ENCODE results near the gene UBE2N.
"Not testable (repeated sequence)": the region's sequence is repeated elsewhere in the genome, so short reads cannot be mapped to it uniquely, and the experiment has no call there.

The UBE2N gene

GRCh38 chr12:93456077-93456476 lies 14.3 kb upstream of the UBE2N start:
- Mint-ChIP-seq H3K4me3 (no peak overlapping the region), H3K36me3 (peaks cover 2% of the 10 kb centered on the region), H3K4me1 (ENCODE audit: low read depth) (no peaks in the 10 kb centered on the region), H3K9me3 (ENCODE audit: low read depth) (no peaks in the 10 kb centered on the region), H3K27ac (no peak overlapping the region), H3K27me3 (peaks cover 2% of the 10 kb centered on the region)

GRCh38 chr12:93453633-93454032 lies 11.9 kb upstream of the UBE2N start:
- Mint-ChIP-seq H3K9me3 (ENCODE audit: low read depth) (no peaks in the 10 kb centered on the region), H3K36me3 (peaks cover 2% of the 10 kb centered on the region), H3K27ac (no peak overlapping the region), H3K4me3 (no peak overlapping the region), H3K27me3 (peaks cover 2% of the 10 kb centered on the region), H3K4me1 (ENCODE audit: low read depth) (peaks cover 8% of the 10 kb centered on the region)

GRCh38 chr12:93451423-93452158 lies 9.8 kb upstream of the UBE2N start:
- Mint-ChIP-seq H3K4me1 (ENCODE audit: low read depth) (peaks cover 21% of the 10 kb centered on the region), H3K9me3 (ENCODE audit: low read depth) (no peaks in the 10 kb centered on the region)

GRCh38 chr12:93449277-93449676 lies 7.5 kb upstream of the UBE2N start:
- Mint-ChIP-seq H3K27ac (no peak overlapping the region), H3K4me1 (ENCODE audit: low read depth) (peaks cover 21% of the 10 kb centered on the region), H3K9me3 (ENCODE audit: low read depth) (no peaks in the 10 kb centered on the region), H3K36me3 (no peaks in the 10 kb centered on the region), H3K4me3 (peak overlapping the region; percentile 40), H3K27me3 (no peaks in the 10 kb centered on the region)

More at GRCh38 chr12:93451423-93452158, 9.8 kb upstream of the UBE2N start:
- Mint-ChIP-seq H3K36me3 (no peaks in the 10 kb centered on the region), H3K27ac (no peak overlapping the region), H3K4me3 (no peak overlapping the region), H3K27me3 (peaks cover 2% of the 10 kb centered on the region)

- Mint-ChIP-seq H3K36me3 (no peaks in the 10 kb centered on the region), H3K27me3 (no peaks in the 10 kb centered on the region), H3K4me1 (ENCODE audit: low read depth) (peaks cover 21% of the 10 kb centered on the region), H3K4me3 (peak overlapping the region; percentile 40), H3K27ac (peak overlapping the region; percentile 30), H3K9me3 (ENCODE audit: low read depth) (no peaks in the 10 kb centered on the region)
Observed at GRCh38 chr12:93448796-93449195, 7.0 kb upstream of the UBE2N start.

- Mint-ChIP-seq H3K4me1 (ENCODE audit: low read depth) (peaks cover 25% of the 10 kb centered on the region), H3K27me3 (no peaks in the 10 kb centered on the region), H3K27ac (peak overlapping the region; percentile 68), H3K4me3 (peak overlapping the region; percentile 40), H3K9me3 (ENCODE audit: low read depth) (no peaks in the 10 kb centered on the region), H3K36me3 (no peaks in the 10 kb centered on the region)
Observed at GRCh38 chr12:93447555-93448290, 6.0 kb upstream of the UBE2N start.

GRCh38 chr12:93443576-93443975 lies 1.8 kb upstream of the UBE2N start:
- H3K4me3 Mint-ChIP-seq, result no peak overlapping the region
- peak overlapping the region; percentile 98 for H3K27ac Mint-ChIP-seq

GRCh38 chr12:93442411-93443340 lies 929 bp upstream of the UBE2N start:
- Mint-ChIP-seq H3K4me1 (ENCODE audit: low read depth) (peaks cover 45% of the 10 kb centered on the region), H3K36me3 (no peaks in the 10 kb centered on the region)

More at GRCh38 chr12:93443576-93443975, 1.8 kb upstream of the UBE2N start:
- Mint-ChIP-seq H3K27me3 (no peaks in the 10 kb centered on the region), H3K4me1 (ENCODE audit: low read depth) (peaks cover 42% of the 10 kb centered on the region), H3K9me3 (ENCODE audit: low read depth) (no peaks in the 10 kb centered on the region), H3K36me3 (no peaks in the 10 kb centered on the region)

GRCh38 chr12:93441081-93441616 lies 598 bp downstream of the UBE2N start:
- Mint-ChIP-seq H3K27me3 (no peaks in the 10 kb centered on the region), H3K4me1 (ENCODE audit: low read depth) (peaks cover 53% of the 10 kb centered on the region), H3K9me3 (ENCODE audit: low read depth) (no peaks in the 10 kb centered on the region), H3K36me3 (no peaks in the 10 kb centered on the region), H3K27ac (peak overlapping the region; percentile 97), H3K4me3 (peak overlapping the region; percentile 96)

More at GRCh38 chr12:93442411-93443340, 929 bp upstream of the UBE2N start:
- Mint-ChIP-seq H3K9me3 (ENCODE audit: low read depth) (no peaks in the 10 kb centered on the region), H3K27me3 (no peaks in the 10 kb centered on the region), H3K27ac (peak overlapping the region; percentile 98), H3K4me3 (peak overlapping the region; percentile 97)

GRCh38 chr12:93440043-93440835 lies 1.5 kb downstream of the UBE2N start:
- no peaks in the 10 kb centered on the region for H3K9me3 Mint-ChIP-seq (ENCODE audit: low read depth)
- H3K27me3 Mint-ChIP-seq, result no peaks in the 10 kb centered on the region
- H3K4me3 Mint-ChIP-seq, result peak overlapping the region; percentile 96

GRCh38 chr12:93438266-93439050 lies 3.3 kb downstream of the UBE2N start:
- Mint-ChIP-seq H3K27me3 (no peaks in the 10 kb centered on the region), H3K36me3 (no peaks in the 10 kb centered on the region), H3K4me1 (ENCODE audit: low read depth) (peaks cover 76% of the 10 kb centered on the region), H3K9me3 (ENCODE audit: low read depth) (no peaks in the 10 kb centered on the region), H3K4me3 (peak overlapping the region; percentile 96), H3K27ac (peak overlapping the region; percentile 18)

More at GRCh38 chr12:93440043-93440835, 1.5 kb downstream of the UBE2N start:
- Mint-ChIP-seq H3K27ac (peak overlapping the region; percentile 97), H3K4me1 (ENCODE audit: low read depth) (peaks cover 61% of the 10 kb centered on the region), H3K36me3 (no peaks in the 10 kb centered on the region)

- Mint-ChIP-seq H3K36me3 (no peaks in the 10 kb centered on the region), H3K4me1 (ENCODE audit: low read depth) (peaks cover 84% of the 10 kb centered on the region), H3K9me3 (ENCODE audit: low read depth) (no peaks in the 10 kb centered on the region), H3K27me3 (no peaks in the 10 kb centered on the region), H3K27ac (no peak overlapping the region), H3K4me3 (peak overlapping the region; percentile 5)
Observed at GRCh38 chr12:93434256-93434865, 7.4 kb downstream of the UBE2N start.

- not testable (repeated sequence) for H3K27me3 Mint-ChIP-seq; H3K36me3 Mint-ChIP-seq; H3K9me3 Mint-ChIP-seq (ENCODE audit: low read depth); H3K27ac Mint-ChIP-seq
- peaks cover 78% of the 10 kb centered on the region for H3K4me1 Mint-ChIP-seq (ENCODE audit: low read depth)
- H3K4me3 Mint-ChIP-seq, result peak overlapping the region; percentile 9
Observed at GRCh38 chr12:93432031-93432430, 9.7 kb downstream of the UBE2N start.
